PC-9 (cell line): Measurements from ENCODE around the gene PTPRD.

ENCODE experiments used
- EZH2 ChIP-seq: fragments of 200-600 bp; sonication (generic); IDR thresholded peaks from 2 replicates; pipeline ENCODE4 v1.8.0; 2017; ENCODE audit warnings: antibody characterized with exemption, low read depth
- TF ChIP-seq, protein P1 (sequence below): fragments of 200-600 bp; sonication (generic); conservative IDR thresholded peaks from 2 replicates; pipeline ENCODE4 v1.6.1; 2017; ENCODE audit warnings: mixed run types, antibody characterized with exemption, mild to moderate bottlenecking, moderate library complexity

- TF ChIP-seq, protein P1, sequence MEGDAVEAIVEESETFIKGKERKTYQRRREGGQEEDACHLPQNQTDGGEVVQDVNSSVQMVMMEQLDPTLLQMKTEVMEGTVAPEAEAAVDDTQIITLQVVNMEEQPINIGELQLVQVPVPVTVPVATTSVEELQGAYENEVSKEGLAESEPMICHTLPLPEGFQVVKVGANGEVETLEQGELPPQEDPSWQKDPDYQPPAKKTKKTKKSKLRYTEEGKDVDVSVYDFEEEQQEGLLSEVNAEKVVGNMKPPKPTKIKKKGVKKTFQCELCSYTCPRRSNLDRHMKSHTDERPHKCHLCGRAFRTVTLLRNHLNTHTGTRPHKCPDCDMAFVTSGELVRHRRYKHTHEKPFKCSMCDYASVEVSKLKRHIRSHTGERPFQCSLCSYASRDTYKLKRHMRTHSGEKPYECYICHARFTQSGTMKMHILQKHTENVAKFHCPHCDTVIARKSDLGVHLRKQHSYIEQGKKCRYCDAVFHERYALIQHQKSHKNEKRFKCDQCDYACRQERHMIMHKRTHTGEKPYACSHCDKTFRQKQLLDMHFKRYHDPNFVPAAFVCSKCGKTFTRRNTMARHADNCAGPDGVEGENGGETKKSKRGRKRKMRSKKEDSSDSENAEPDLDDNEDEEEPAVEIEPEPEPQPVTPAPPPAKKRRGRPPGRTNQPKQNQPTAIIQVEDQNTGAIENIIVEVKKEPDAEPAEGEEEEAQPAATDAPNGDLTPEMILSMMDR: no peak
- no peak for TF ChIP-seq EZH2
Observed at GRCh38 chr9:10534850-10535249, 78.0 kb downstream of the PTPRD start.
